WTC11 (cell line): ENCODE results near the gene AZU1. TPM values are rescaled to one million over a fixed set of nuclear protein-coding genes. Genes with fewer than 3 reads are reported as not detected.

ENCODE experiments used
- CREB1 ChIP-seq: sonication (generic); formaldehyde crosslinking; IDR thresholded peaks from 2 replicates; pipeline ENCODE4 v1.8.0; 2023; ENCODE audit warnings: mild to moderate bottlenecking, missing genetic modification reagents
- IRF2 ChIP-seq: sonication (generic); formaldehyde crosslinking; IDR thresholded peaks from 2 replicates; pipeline ENCODE4 v1.8.0; 2022; ENCODE audit warnings: low read depth, missing genetic modification reagents, borderline replicate concordance
- ZNF219 ChIP-seq: sonication (generic); formaldehyde crosslinking; IDR thresholded peaks from 2 replicates; pipeline ENCODE4 v1.8.0; 2023; ENCODE audit warnings: missing genetic modification reagents, mild to moderate bottlenecking, borderline replicate concordance
- microRNA-seq: library from miRNA; unstranded; fragments of <30 nt; microRNA quantifications from one replicate; pipeline ENCODE4 v1.2.0, GENCODE V29; 2022; ENCODE audit warnings: borderline number of aligned reads
- total RNA-seq: library from RNA; stranded (reverse); gene quantifications from 3 replicates; pipeline ENCODE4 v1.2.3, GENCODE V29; 2021
- TF ChIP-seq, protein P1 (sequence below): fragments of 250-450 bp; sonication (Bioruptor Pico); conservative IDR thresholded peaks from 2 replicates; pipeline ENCODE4 v1.9.0; 2021; ENCODE audit warnings: mild to moderate bottlenecking
- TF ChIP-seq, protein P2 (sequence below): sonication (generic); formaldehyde crosslinking; IDR thresholded peaks from 2 replicates; pipeline ENCODE4 v1.8.1; 2023; ENCODE audit warnings: mild to moderate bottlenecking, missing genetic modification reagents, moderate library complexity
- TF ChIP-seq, protein P3 (sequence below): fragments of 250-450 bp; sonication (Bioruptor Pico); IDR thresholded peaks from 2 replicates; pipeline ENCODE4 v1.9.0; 2021; ENCODE audit warnings: moderate library complexity, mild to moderate bottlenecking, inconsistent platforms, borderline replicate concordance

AZU1 gene
- total RNA-seq, 1 experiment from 2014 or later = 1.2 TPM

DNA sequence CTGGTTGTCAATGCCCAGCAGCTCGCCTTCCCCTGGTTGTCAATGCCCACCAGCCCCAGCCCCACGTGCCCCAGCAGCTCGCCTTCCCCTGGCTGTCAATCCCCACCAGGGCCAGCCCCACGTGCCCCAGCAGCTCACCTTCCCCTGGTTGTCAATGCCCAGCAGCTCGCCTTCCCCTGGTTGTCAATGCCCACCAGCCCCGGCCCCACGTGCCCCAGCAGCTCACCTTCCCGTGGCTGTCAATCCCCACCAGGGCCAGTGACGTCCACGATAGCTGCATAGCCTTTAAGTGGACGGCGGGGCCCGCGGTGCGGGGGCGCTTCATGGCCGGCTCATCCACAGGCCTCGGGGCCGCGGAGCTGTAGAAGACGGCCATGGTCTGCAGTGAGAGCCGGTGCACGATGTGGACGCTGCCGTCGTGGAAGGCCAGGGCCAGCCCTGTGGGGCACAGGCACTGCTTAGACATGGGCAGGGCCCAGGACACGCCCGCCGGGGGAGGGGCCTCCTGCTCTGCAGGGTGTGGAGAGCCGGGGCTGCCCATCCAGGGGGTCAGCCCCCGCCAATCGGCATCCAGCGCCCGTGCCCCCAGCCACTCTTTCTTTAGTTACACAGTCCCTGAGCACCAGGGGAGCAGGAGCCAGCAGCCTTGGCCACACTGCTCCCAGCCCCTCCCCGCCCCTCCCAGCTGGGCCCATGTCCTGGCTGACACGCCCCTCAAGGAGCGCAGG is 52.2 kb downstream of the AZU1 start (continued):
- TF ChIP-seq, protein P1, sequence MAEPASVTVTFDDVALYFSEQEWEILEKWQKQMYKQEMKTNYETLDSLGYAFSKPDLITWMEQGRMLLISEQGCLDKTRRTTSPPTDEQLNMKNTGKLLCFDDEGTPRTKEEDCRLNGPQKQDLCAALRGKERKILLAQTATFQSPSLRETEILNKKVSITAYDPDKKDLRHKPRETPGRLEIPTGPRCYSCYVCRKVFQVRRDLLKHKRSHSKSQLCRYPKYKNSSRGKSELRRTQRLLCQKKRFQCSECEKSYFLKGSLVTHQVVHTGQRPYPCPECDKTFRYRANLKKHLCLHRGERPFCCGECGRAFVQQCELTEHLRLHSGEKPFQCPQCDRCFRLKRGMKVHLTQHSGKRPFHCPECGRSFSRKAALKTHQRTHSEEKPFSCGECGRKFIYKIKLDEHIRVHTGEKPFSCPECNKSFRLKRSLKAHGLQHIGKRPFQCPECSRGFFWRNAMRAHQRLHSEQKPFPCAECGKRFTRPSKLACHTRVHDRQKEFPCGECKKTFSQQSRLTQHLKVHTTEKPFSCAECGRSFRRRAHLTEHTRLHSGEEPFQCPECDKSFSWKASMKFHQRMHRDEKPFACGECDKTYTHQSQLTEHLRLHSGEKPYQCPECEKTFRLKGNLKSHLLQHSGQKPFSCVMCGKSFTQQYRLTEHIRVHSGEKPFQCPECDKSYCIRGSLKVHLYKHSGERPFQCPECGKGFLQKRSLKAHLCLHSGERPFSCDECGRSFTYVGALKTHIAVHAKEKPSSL (CRISPR knock-in tag) = no peak
- no peak for TF ChIP-seq CREB1
- TF ChIP-seq ZNF219 = no peak
- TF ChIP-seq, protein P2, sequence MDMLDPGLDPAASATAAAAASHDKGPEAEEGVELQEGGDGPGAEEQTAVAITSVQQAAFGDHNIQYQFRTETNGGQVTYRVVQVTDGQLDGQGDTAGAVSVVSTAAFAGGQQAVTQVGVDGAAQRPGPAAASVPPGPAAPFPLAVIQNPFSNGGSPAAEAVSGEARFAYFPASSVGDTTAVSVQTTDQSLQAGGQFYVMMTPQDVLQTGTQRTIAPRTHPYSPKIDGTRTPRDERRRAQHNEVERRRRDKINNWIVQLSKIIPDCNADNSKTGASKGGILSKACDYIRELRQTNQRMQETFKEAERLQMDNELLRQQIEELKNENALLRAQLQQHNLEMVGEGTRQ (CRISPR knock-in tag) = no peak
- no peak for TF ChIP-seq IRF2 (CRISPR knock-in tag)
- TF ChIP-seq, protein P3, sequence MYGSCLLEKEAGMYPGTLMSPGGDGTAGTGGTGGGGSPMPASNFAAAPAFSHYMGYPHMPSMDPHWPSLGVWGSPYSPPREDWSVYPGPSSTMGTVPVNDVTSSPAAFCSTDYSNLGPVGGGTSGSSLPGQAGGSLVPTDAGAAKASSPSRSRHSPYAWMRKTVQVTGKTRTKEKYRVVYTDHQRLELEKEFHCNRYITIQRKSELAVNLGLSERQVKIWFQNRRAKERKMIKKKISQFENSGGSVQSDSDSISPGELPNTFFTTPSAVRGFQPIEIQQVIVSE = no peak

Small RNAs within 50 kb of the gene (microRNA-seq; reads per million reads assigned to microRNA genes)
- gene MIR3187 (47.9 reads per million, percentile 52 among the genes with 10 or more reads in this experiment), gene MIR4745 (21.7 reads per million, percentile 40 among the genes with 10 or more reads in this experiment)

Other genes starting within 250 kb of the AZU1 start
- gene HCN2, start 238.0 kb upstream of the AZU1 start, total RNA-seq = 8.0 to 9.2 TPM (median 8.1 TPM) in 3 replicates
- 113 to 139 TPM (median 116 TPM) in 3 replicates for gene POLRMT, start 194.3 kb upstream of the AZU1 start, total RNA-seq
- 1.4 to 1.6 TPM (median 1.6 TPM) in 3 replicates for gene FGF22, start 188.0 kb upstream of the AZU1 start, total RNA-seq
- 66.7 to 84.4 TPM (median 68.1 TPM) in 3 replicates for gene RNF126, start 164.6 kb upstream of the AZU1 start, total RNA-seq
- 8.7 to 12.2 TPM (median 10.1 TPM) in 3 replicates for gene FSTL3, start 151.4 kb upstream of the AZU1 start, total RNA-seq
- not detected in 3 replicates for gene PRSS57, start 132.4 kb upstream of the AZU1 start, total RNA-seq
- 17.7 to 25.6 TPM (median 22.1 TPM) in 3 replicates for gene PALM, start 118.9 kb upstream of the AZU1 start, total RNA-seq
- 0.66 to 0.78 TPM (median 0.70 TPM) in 3 replicates for gene MISP, start 76.7 kb upstream of the AZU1 start, total RNA-seq
- gene PTBP1, start 30.4 kb upstream of the AZU1 start, total RNA-seq = 663 to 692 TPM (median 680 TPM) in 3 replicates
- gene PLPPR3, start 5.9 kb upstream of the AZU1 start, total RNA-seq = 60.6 to 86.8 TPM (median 83.9 TPM) in 3 replicates
- 0.53 to 0.82 TPM (median 0.61 TPM) in 3 replicates for gene PRTN3, start 13.2 kb downstream of the AZU1 start, total RNA-seq
- gene ELANE, start 24.5 kb downstream of the AZU1 start, total RNA-seq = not detected in 3 replicates
- 1.7 to 2.7 TPM (median 2.5 TPM) in 3 replicates for gene CFD, start 31.8 kb downstream of the AZU1 start, total RNA-seq
- gene MED16, start 65.3 kb downstream of the AZU1 start, total RNA-seq = 66.9 to 88.8 TPM (median 84.5 TPM) in 3 replicates
- gene RNU6-9, start 65.6 kb downstream of the AZU1 start, total RNA-seq = not detected in 3 replicates
- gene R3HDM4, start 85.4 kb downstream of the AZU1 start, total RNA-seq = 85.5 to 99.5 TPM (median 88.3 TPM) in 3 replicates
- gene KISS1R, start 89.5 kb downstream of the AZU1 start, total RNA-seq = 2.9 to 4.4 TPM (median 3.6 TPM) in 3 replicates
- gene ARID3A, start 98.2 kb downstream of the AZU1 start, total RNA-seq = 102 to 116 TPM (median 113 TPM) in 3 replicates
- gene WDR18, start 156.5 kb downstream of the AZU1 start, total RNA-seq = 140 to 147 TPM (median 146 TPM) in 3 replicates
- 1.9 to 2.5 TPM (median 2.4 TPM) in 3 replicates for gene GRIN3B, start 172.6 kb downstream of the AZU1 start, total RNA-seq
- gene TMEM259, start 193.3 kb downstream of the AZU1 start, total RNA-seq = 176 to 202 TPM (median 191 TPM) in 3 replicates
- gene RNU6-2, start 193.7 kb downstream of the AZU1 start, total RNA-seq = not detected in 3 replicates
- gene CNN2, start 198.8 kb downstream of the AZU1 start, total RNA-seq = 387 to 391 TPM (median 390 TPM) in 3 replicates
- 40.3 to 45.0 TPM (median 41.3 TPM) in 3 replicates for gene ABCA7, start 212.3 kb downstream of the AZU1 start, total RNA-seq
- 40.9 to 46.4 TPM (median 44.1 TPM) in 3 replicates for gene ARHGAP45, start 239.3 kb downstream of the AZU1 start, total RNA-seq